ENCODE data around the gene FGF8. TPM values are rescaled to one million over a fixed set of nuclear protein-coding genes. Genes with fewer than 3 reads are reported as not detected.

Gene FGF8
- total RNA-seq, 6 experiments from 2014 or later, result not detected

DNA sequence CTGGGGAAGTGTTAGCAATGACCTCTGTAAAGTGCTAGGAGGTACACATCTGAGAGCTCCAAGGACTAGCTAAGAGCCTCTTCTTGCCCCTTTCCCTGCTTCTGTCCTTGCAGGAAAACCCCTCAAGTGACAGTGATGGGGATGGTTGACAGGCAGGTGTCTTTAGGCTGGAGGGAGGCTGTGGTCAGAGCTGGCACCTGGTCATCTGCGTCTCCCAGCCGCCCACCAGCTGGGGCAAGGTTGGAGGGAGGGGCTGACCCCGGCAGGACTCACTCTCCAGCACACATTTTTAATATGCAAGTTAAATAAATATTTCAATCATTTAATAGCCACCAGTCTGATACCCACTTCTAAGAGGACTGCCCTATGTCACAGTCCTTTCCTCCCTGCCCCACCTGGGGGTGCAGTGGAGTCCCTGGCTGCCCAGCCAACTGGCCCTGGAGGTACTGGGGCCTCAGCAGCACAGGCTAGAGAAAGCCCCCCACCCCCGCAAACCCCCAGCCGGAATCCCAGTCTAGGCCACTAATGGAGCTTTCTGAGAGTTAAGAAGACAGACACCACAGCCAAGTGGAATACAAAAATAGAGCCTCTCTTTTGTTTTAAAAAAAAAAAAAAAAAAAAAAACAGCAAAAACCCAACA is 6.3 kb downstream of the FGF8 start:
- Mint-ChIP-seq H3K4me1 (ENCODE audit: low read depth) (peaks cover 11% of the 10 kb centered on the region), H3K27me3 (ENCODE audit: insufficient read depth) (peaks cover 67% of the 10 kb centered on the region), H3K9me3 (no peaks in the 10 kb centered on the region), H3K27ac (no peak overlapping the region), H3K36me3 (ENCODE audit: low read depth) (no peaks in the 10 kb centered on the region), H3K4me3 (no peak overlapping the region)
- TF ChIP-seq, protein P1, sequence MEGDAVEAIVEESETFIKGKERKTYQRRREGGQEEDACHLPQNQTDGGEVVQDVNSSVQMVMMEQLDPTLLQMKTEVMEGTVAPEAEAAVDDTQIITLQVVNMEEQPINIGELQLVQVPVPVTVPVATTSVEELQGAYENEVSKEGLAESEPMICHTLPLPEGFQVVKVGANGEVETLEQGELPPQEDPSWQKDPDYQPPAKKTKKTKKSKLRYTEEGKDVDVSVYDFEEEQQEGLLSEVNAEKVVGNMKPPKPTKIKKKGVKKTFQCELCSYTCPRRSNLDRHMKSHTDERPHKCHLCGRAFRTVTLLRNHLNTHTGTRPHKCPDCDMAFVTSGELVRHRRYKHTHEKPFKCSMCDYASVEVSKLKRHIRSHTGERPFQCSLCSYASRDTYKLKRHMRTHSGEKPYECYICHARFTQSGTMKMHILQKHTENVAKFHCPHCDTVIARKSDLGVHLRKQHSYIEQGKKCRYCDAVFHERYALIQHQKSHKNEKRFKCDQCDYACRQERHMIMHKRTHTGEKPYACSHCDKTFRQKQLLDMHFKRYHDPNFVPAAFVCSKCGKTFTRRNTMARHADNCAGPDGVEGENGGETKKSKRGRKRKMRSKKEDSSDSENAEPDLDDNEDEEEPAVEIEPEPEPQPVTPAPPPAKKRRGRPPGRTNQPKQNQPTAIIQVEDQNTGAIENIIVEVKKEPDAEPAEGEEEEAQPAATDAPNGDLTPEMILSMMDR (IDR thresholded peaks at IDR 0.05), result no peak
- DNase-seq, result no peak

DNA sequence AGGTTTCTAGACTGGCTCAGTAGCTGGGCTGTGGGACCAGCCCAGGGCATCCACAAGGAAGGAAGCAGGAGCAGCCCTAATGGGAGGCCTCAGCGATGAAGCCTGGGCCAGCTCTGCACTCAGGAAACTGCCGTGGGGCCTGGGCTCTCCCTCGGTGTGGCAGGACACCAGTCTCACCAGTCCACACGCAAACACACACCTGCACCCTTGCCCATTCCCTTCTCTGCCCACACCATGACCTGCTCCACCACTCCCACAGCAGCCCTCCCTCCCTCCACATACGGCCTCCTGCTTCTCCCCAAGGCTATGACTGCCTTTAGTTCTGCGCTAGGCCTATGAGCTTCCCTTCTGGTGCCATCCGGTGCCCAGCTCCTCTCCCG is 7.1 kb downstream of the FGF8 start:
- Mint-ChIP-seq H3K9me3 (no peaks in the 10 kb centered on the region), H3K4me1 (ENCODE audit: low read depth) (peaks cover 6% of the 10 kb centered on the region), H3K4me3 (no peak overlapping the region), H3K27ac (no peak overlapping the region), H3K27me3 (ENCODE audit: insufficient read depth) (peaks cover 64% of the 10 kb centered on the region), H3K36me3 (ENCODE audit: low read depth) (no peaks in the 10 kb centered on the region)
- TF ChIP-seq, protein P1 (IDR thresholded peaks at IDR 0.05), result no peak
- no peak for DNase-seq

DNA sequence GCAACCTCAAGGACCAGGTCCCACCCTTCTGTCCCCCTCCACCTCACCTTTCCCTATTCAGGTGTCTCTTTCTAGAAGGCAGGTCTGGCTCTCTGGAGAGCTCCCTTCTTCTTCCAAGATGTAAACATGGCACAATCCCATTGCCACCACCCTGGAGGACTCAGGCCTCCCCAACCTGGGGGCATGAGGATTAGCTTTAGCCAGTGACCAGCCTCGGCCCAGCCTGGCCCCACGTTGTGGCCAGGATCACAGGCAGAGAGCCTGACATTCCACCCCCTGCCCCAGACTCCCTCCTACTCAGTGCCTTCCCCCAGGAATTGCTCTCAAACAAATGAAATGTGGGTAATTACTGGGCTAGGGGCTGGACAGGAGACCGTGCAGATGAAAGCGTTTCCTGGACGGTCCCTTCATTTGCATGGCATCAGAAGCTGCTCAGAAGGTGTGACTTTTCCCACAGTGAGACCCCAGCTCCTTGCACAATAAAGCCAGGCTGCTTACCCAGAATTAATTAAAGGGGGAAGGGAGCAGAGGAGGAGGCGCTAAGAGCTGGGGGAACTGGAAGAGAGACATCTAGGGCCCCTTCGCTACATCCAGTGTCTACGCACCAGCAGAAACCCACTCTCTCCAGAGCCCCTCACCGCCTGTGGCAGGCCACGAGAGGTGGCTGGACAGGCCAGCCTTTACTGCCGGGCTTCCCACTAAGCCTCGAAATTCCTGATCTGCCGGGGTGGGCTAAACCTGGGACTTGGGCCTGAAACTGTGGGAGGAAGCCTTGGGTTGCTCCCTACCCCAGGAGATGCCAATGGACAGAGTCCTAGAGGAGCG is 7.7 kb downstream of the FGF8 start:
- Mint-ChIP-seq H3K27me3 (ENCODE audit: insufficient read depth) (peaks cover 63% of the 10 kb centered on the region), H3K36me3 (ENCODE audit: low read depth) (no peaks in the 10 kb centered on the region), H3K4me1 (ENCODE audit: low read depth) (no peaks in the 10 kb centered on the region; the same call in 1 of the 2 replicates), H3K27ac (no peak overlapping the region), H3K9me3 (no peaks in the 10 kb centered on the region), H3K4me3 (no peak overlapping the region)
- TF ChIP-seq, protein P1 (IDR thresholded peaks at IDR 0.05), result no peak
- no peak for DNase-seq

DNA sequence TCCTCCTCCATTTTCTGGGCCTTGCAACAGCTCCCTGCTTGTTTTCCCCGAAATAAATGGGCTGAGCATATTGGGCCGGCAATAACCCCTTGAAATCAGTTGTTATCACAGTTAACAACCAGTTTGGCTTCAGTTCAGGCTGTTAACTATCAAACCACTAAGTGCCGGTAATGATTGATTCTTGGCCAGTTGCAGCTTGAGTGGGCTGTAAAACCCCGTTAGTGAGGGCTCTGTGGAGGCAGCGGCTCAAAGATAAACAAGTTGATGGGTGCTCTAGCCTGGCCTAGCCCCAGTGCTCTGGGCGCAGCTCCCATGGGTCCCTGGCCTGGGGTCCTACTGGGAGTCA is 8.3 kb downstream of the FGF8 start:
- no peak overlapping the region for H3K4me3 Mint-ChIP-seq
- H3K9me3 Mint-ChIP-seq, result no peaks in the 10 kb centered on the region
- TF ChIP-seq, protein P1 (IDR thresholded peaks at IDR 0.05), result no peak
- H3K4me1 Mint-ChIP-seq (ENCODE audit: low read depth), result no peaks in the 10 kb centered on the region
- H3K27ac Mint-ChIP-seq, result no peak overlapping the region
- no peaks in the 10 kb centered on the region for H3K36me3 Mint-ChIP-seq (ENCODE audit: low read depth)
- DNase-seq, result no peak
- peaks cover 62% of the 10 kb centered on the region for H3K27me3 Mint-ChIP-seq (ENCODE audit: insufficient read depth)

DNA sequence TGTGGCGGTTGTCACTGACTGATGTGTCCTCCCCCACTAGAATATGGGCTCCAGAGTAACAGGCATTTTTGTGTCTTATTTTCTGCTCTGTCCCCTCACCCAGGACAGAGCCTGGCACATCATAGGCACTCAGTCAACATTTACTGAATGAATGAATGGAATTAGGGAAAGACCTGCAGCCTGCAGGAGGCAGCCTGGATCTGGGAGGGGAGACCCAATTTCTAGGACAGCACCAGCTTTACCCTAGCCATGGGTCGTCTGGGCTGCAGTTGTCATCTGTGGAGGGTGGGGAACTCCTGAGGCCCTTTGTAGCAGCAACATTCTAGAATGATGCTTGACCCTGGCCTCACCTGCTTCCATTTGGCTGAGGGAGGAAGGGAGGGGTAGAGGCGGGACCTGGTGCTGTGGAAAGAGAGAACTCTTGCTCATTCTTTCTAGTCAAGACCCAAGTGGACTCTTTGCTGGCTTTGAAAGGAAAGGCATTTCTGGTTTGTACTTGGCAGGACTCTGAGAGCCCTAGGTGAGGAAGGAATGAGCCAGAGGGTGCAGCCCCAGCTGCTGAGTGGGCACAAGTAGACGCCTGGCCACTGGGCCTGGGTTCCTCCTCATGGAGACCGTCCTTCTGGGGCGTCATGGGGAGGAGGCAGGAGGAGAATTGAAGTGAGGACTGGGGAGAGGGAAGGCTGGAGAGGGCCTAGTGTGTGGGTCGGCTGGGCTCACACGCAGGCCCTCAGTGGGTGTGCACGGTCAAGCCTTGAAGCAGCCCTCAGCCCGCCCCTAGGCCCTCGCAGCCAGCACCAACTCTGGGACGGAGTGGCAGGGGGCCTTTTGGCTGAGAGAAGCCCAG is 8.9 kb downstream of the FGF8 start:
- TF ChIP-seq, protein P1 (IDR thresholded peaks at IDR 0.05), result no peak
- H3K27me3 Mint-ChIP-seq (ENCODE audit: insufficient read depth), result peaks cover 62% of the 10 kb centered on the region
- no peak overlapping the region for H3K4me3 Mint-ChIP-seq
- no peak overlapping the region for H3K27ac Mint-ChIP-seq
- DNase-seq, result no peak
- no peaks in the 10 kb centered on the region for H3K4me1 Mint-ChIP-seq (ENCODE audit: low read depth)
- H3K36me3 Mint-ChIP-seq (ENCODE audit: low read depth), result no peaks in the 10 kb centered on the region
- no peaks in the 10 kb centered on the region for H3K9me3 Mint-ChIP-seq
